Peyer's patch (tissue), 4 donors: ENCODE measurements around the gene RCOR1.

ENCODE experiments used
- POLR2A ChIP-seq, 2 donors: fragments of 450-650 bp; IDR thresholded peaks; one replicate each; pipeline ENCODE4 v1.5.1; 2017; ENCODE audit warnings: antibody characterized with exemption in 2 of 2, mild to moderate bottlenecking in 2 of 2, moderate library complexity in 2 of 2
- TF ChIP-seq, protein P1 (sequence below), 6 experiments: fragments of 450-650 bp in 4 of 6; fragments of 200-600 bp in 2 of 6; sonication (generic) in 1 of 6; IDR thresholded peaks; one replicate each; pipeline ENCODE4 v1.5.1; 2017 to 2019; ENCODE audit warnings: antibody characterized with exemption in 6 of 6, mild to moderate bottlenecking in 3 of 6, moderate library complexity in 1 of 6

DNA sequence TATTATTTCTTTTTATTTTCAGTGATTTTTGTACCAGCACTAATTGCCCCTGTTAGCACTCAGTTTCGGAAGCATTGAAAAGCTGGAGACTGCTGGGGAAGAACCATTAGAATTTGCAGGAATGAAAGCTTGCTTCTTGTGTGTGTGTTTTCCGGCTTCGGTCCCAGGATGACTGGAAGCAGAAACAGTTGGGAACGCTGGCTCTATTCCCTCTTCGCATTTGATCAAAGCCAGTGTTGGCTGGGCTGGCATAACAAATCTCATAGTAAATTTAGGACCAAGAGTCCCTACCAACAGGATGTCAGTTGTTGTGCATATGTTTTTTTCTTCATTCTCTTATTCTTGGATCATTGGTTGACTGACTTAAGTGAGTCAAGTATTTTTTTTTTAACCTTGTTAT lies 131.2 kb downstream of the RCOR1 start:
- TF ChIP-seq, protein P1, sequence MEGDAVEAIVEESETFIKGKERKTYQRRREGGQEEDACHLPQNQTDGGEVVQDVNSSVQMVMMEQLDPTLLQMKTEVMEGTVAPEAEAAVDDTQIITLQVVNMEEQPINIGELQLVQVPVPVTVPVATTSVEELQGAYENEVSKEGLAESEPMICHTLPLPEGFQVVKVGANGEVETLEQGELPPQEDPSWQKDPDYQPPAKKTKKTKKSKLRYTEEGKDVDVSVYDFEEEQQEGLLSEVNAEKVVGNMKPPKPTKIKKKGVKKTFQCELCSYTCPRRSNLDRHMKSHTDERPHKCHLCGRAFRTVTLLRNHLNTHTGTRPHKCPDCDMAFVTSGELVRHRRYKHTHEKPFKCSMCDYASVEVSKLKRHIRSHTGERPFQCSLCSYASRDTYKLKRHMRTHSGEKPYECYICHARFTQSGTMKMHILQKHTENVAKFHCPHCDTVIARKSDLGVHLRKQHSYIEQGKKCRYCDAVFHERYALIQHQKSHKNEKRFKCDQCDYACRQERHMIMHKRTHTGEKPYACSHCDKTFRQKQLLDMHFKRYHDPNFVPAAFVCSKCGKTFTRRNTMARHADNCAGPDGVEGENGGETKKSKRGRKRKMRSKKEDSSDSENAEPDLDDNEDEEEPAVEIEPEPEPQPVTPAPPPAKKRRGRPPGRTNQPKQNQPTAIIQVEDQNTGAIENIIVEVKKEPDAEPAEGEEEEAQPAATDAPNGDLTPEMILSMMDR (IDR thresholded peaks at IDR 0.05) = no peak
- no peak for TF ChIP-seq POLR2A (IDR thresholded peaks at IDR 0.05)
